Kidney epithelial cell (primary cell): ENCODE data around the gene GRK4. TPM values are rescaled to one million over a fixed set of nuclear protein-coding genes. Genes with fewer than 3 reads are reported as not detected.

Experiments
- DNase-seq: peaks from one replicate; pipeline ENCODE4 v3.0.0-alpha.2; 2010; ENCODE audit warnings: low read depth
- H3K27me3 ChIP-seq: 2 replicates; pipeline ENCODE4 v1.6.0; 2011; ENCODE audit warnings: low read length; ENCODE audit not compliant: control insufficient read depth, insufficient read depth
- H3K36me3 ChIP-seq: 2 replicates; pipeline ENCODE4 v1.5.1; 2011; ENCODE audit warnings: low read length; ENCODE audit not compliant: control insufficient read depth, insufficient read depth
- H3K4me3 ChIP-seq: 2 replicates; pipeline ENCODE4 v1.5.1; 2011; ENCODE audit warnings: low read depth, mild to moderate bottlenecking, control low read depth, low read length
- CTCF ChIP-seq: IDR thresholded peaks from 2 replicates; pipeline ENCODE4 v1.5.1; 2011; ENCODE audit warnings: mild to moderate bottlenecking, moderate library complexity, low read length, control low read depth, inconsistent platforms; ENCODE audit not compliant: insufficient read depth, poor library complexity, severe bottlenecking
- total RNA-seq: library from RNA; depleted of rRNA; stranded (reverse); fragments of >200 nt; gene quantifications from 2 replicates; pipeline ENCODE4 v1.2.3, GENCODE V29; 2015

GRK4 gene
- total RNA-seq, 1 donor from 2014 or later = 6.3 TPM

- no peak for TF ChIP-seq CTCF
- H3K36me3 ChIP-seq = no peaks in the 10 kb centered on the region
- no peak for DNase-seq
- no peaks in the 10 kb centered on the region for H3K27me3 ChIP-seq
- no peak overlapping the region for H3K4me3 ChIP-seq
Observed at GRCh38 chr4:3037957-3038461, 74.6 kb downstream of the GRK4 start.

DNA sequence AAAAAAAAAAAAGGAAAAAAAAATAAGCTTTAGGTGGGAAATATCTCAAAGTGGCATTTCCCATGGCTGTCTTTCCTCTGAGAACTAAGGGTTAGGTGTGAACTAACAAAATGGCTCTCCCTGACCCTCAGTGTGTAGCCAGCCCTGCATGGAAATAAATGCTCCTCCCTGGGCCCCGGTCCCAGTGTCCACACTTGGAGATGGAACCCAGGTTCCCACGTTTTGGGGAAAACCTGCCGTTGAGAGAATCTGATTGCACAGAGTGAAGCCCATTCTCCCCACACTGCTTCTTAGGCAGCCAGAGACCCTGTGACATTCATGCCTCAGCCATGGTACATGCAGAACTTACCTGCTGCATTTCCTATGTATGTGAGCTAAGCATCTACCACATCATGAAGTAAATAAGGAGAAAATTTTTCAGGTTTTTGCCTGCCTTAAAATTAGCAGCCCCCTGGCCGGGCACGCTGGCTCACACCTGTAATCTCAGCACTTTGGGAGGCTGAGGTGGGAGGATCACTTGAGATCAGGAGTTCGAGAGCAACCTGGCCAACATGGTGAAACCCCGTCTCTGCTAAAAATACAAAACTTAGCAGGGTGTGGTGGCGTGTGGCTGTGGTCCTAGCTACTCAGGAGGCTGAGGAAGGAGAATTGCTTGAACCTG is 76.5 kb downstream of the GRK4 start:
- Histone ChIP-seq H3K27me3 (no peaks in the 10 kb centered on the region), H3K4me3 (no peak overlapping the region), H3K36me3 (no peaks in the 10 kb centered on the region)
- DNase-seq = no peak
- no peak for TF ChIP-seq CTCF

- TF ChIP-seq CTCF = no peak
- Histone ChIP-seq H3K27me3 (no peaks in the 10 kb centered on the region), H3K4me3 (no peak overlapping the region), H3K36me3 (no peaks in the 10 kb centered on the region)
- no peak for DNase-seq
Observed at GRCh38 chr4:3040452-3041191, 77.3 kb downstream of the GRK4 start.

DNA sequence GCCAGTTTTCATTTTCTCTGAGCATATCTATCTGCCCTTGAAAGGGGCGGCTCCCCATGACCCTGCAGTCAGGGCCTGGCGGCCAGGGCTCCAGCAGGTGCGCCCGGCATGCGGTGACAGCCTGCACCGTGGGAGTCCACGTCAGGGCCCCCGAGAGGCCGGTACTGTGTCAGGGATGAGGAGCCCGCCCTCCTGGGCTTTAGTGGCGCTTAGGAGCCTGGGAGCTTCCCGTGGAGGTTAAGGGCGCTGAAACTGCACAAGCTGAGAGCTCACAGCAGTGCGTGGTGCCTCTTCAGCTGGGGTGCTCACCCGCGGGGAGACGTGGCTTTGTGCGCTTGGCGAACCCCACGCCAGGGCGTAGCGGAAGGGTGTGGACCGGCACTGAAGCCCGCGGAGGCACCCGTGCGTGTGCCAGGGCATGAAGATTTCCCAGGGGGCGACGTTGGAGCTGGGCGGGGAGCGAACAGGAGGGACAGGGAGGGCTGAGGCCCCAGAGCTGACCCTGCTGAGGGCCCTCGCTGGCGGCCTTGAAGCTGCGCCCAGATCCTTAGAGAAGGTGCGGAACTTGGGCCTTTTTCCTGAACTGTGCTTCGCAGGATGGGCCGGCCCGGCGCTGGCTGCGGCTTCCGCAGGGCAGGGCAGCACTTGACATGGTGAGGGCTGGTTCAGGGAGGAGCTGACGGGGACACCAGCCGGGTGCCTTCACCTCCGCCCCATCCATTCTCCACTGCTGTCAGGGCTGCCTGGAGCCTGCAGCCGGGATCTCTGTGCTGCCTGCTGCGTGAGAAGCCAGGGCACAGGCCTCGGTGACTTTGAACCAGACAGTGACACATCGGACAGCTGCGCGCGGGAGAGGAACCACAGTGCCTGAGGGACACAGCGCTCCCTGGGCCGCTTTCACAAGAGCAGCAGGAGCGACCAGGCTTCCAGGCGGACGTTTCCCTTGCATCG is 78.1 kb downstream of the GRK4 start:
- peak overlapping the region; percentile 7 for H3K4me3 ChIP-seq
- H3K36me3 ChIP-seq = no peaks in the 10 kb centered on the region
- no peaks in the 10 kb centered on the region for H3K27me3 ChIP-seq
- no peak for DNase-seq
- TF ChIP-seq CTCF = no peak

GRCh38 chr4:3042226-3042625 is 78.9 kb downstream of the GRK4 start:
- Histone ChIP-seq H3K36me3 (no peaks in the 10 kb centered on the region), H3K4me3 (peak overlapping the region; percentile 7), H3K27me3 (no peaks in the 10 kb centered on the region)
- DNase-seq = no peak
- no peak for TF ChIP-seq CTCF
